HepG2 (cell line): ENCODE results near the gene KIF3A. TPM values are rescaled to one million over a fixed set of nuclear protein-coding genes. Genes with fewer than 3 reads are reported as not detected.

Source experiments
- ADNP ChIP-seq: sonication (generic); formaldehyde crosslinking; IDR thresholded peaks from 2 replicates; pipeline ENCODE4 v1.4.0; 2020; ENCODE audit warnings: missing genetic modification reagents
- CTCF ChIP-seq: sonication (generic); formaldehyde crosslinking; IDR thresholded peaks from 2 replicates; pipeline ENCODE4 v1.5.0; 2020; ENCODE audit warnings: mild to moderate bottlenecking, missing genetic modification reagents, moderate library complexity
- FOXC1 ChIP-seq: sonication (generic); formaldehyde crosslinking; IDR thresholded peaks from 2 replicates; pipeline ENCODE4 v1.8.0; 2022; ENCODE audit warnings: mild to moderate bottlenecking, missing genetic modification reagents, borderline replicate concordance
- GFI1 ChIP-seq: sonication (generic); formaldehyde crosslinking; IDR thresholded peaks from 2 replicates; pipeline ENCODE4 v1.5.0; 2020; ENCODE audit warnings: missing genetic modification reagents, mild to moderate bottlenecking, borderline replicate concordance
- NR2C2 ChIP-seq: sonication (generic); formaldehyde crosslinking; IDR thresholded peaks from 2 replicates; pipeline ENCODE4 v1.4.0; 2020; ENCODE audit warnings: missing genetic modification reagents, mild to moderate bottlenecking, moderate library complexity, borderline replicate concordance
- PAWR ChIP-seq: sonication (generic); formaldehyde crosslinking; IDR thresholded peaks from 2 replicates; pipeline ENCODE4 v1.4.0; 2020; ENCODE audit warnings: missing genetic modification reagents, mild to moderate bottlenecking, borderline replicate concordance
- PCBP2 ChIP-seq: fragments of 200-400 bp; formaldehyde crosslinking; optimal IDR thresholded peaks from 2 replicates; pipeline ENCODE3; 2018; ENCODE audit warnings: low read length, low read depth; ENCODE audit not compliant: poor library complexity, severe bottlenecking
- SCMH1 ChIP-seq: sonication (generic); formaldehyde crosslinking; IDR thresholded peaks from 2 replicates; pipeline ENCODE4 v1.9.0; 2021; ENCODE audit warnings: missing genetic modification reagents, mild to moderate bottlenecking, borderline replicate concordance
- TAF15 ChIP-seq: fragments of 200-400 bp; formaldehyde crosslinking; IDR thresholded peaks from one replicate; pipeline ENCODE4 v1.6.1; 2018; ENCODE audit warnings: mild to moderate bottlenecking, low read depth, low read length; ENCODE audit not compliant: poor library complexity, severe bottlenecking
- TGIF2 ChIP-seq: IDR thresholded peaks from 2 replicates; pipeline ENCODE4 v1.6.1; 2016; ENCODE audit warnings: control low read depth, missing compliant biosample characterization
- TRIM22 ChIP-seq: fragments of 450-650 bp; IDR thresholded peaks from 2 replicates; pipeline ENCODE4 v1.6.1; 2017
- ZNF234 ChIP-seq: sonication (generic); formaldehyde crosslinking; conservative IDR thresholded peaks from 2 replicates; pipeline ENCODE4 v1.5.1; 2020; ENCODE audit warnings: mild to moderate bottlenecking, missing genetic modification reagents
- ZNF362 ChIP-seq: sonication (generic); formaldehyde crosslinking; IDR thresholded peaks from 2 replicates; pipeline ENCODE4 v1.4.0; 2020; ENCODE audit warnings: missing genetic modification reagents, mild to moderate bottlenecking, borderline replicate concordance
- ZNF552 ChIP-seq: sonication (generic); formaldehyde crosslinking; IDR thresholded peaks from 2 replicates; pipeline ENCODE4 v1.9.0; 2022; ENCODE audit warnings: missing genetic modification reagents, mild to moderate bottlenecking, borderline replicate concordance
- polyA plus RNA-seq, 8 experiments: library from polyadenylated mRNA; depleted of rRNA in 3 of 8; stranded (reverse) in 7 of 8; unstranded in 1 of 8; fragments of >200 nt; fragmentation: Illumina TruSeq in 4 of 8; extraction: Trizol in 4 of 8; gene quantifications; 2 replicates each; pipeline versions ENCODE4 v1.2.1 to v1.2.3, GENCODE V29; 2011 to 2016; ENCODE audit warnings: low read depth in 4 of 8, missing spikeins in 1 of 8, mixed read lengths in 1 of 8; ENCODE audit not compliant: insufficient read depth in 1 of 8
- total RNA-seq, 5 experiments: library from RNA; depleted of rRNA; stranded (reverse); fragments of >200 nt; fragmentation: Illumina TruSeq; extraction: Trizol; gene quantifications; 2 replicates each; pipeline ENCODE4 v1.2.3, GENCODE V29; 2016; ENCODE audit warnings: low read depth in 1 of 5
- TF ChIP-seq, protein P1 (sequence below): sonication (generic); formaldehyde crosslinking; IDR thresholded peaks from 2 replicates; pipeline ENCODE4 v1.5.1; 2020; ENCODE audit warnings: mild to moderate bottlenecking, missing genetic modification reagents
- TF ChIP-seq, protein P2 (sequence below): sonication (generic); formaldehyde crosslinking; IDR thresholded peaks from 2 replicates; pipeline ENCODE4; 2020; ENCODE audit warnings: missing genetic modification reagents, mild to moderate bottlenecking, borderline replicate concordance

The KIF3A gene
- total and polyA plus RNA-seq, 2 of the 13 experiments (the other 11 are each of a cell fraction or from before 2014, with no cell fraction given) = 2.3 to 8.4 TPM

GRCh38 chr5:132736853-132737833 is at the start of gene KIF3A (continued):
- TF ChIP-seq PCBP2 (no peak), ZNF234 (CRISPR knock-in tag) (no peak), ADNP (CRISPR knock-in tag) (no peak), GFI1 (CRISPR knock-in tag) (no peak; the same call in 1 of the 2 replicates), ZNF362 (CRISPR knock-in tag) (no peak), PAWR (CRISPR knock-in tag) (0 out of 2 replicates have a peak, but pooled peaks have one; percentile 42), NR2C2 (CRISPR knock-in tag) (peak; percentile 42; the same call in 1 of the 2 replicates), TAF15 (peak; percentile 48), TGIF2 (CRISPR knock-in tag) (peak; percentile 49; the same call in 1 of the 2 replicates), TRIM22 (no peak), ZNF552 (CRISPR knock-in tag) (no peak), FOXC1 (CRISPR knock-in tag) (no peak; the same call in 1 of the 2 replicates), CTCF (CRISPR knock-in tag) (peak; percentile 22; the same call in 1 of the 2 replicates), SCMH1 (CRISPR knock-in tag) (no peak)
- TF ChIP-seq, protein P1, sequence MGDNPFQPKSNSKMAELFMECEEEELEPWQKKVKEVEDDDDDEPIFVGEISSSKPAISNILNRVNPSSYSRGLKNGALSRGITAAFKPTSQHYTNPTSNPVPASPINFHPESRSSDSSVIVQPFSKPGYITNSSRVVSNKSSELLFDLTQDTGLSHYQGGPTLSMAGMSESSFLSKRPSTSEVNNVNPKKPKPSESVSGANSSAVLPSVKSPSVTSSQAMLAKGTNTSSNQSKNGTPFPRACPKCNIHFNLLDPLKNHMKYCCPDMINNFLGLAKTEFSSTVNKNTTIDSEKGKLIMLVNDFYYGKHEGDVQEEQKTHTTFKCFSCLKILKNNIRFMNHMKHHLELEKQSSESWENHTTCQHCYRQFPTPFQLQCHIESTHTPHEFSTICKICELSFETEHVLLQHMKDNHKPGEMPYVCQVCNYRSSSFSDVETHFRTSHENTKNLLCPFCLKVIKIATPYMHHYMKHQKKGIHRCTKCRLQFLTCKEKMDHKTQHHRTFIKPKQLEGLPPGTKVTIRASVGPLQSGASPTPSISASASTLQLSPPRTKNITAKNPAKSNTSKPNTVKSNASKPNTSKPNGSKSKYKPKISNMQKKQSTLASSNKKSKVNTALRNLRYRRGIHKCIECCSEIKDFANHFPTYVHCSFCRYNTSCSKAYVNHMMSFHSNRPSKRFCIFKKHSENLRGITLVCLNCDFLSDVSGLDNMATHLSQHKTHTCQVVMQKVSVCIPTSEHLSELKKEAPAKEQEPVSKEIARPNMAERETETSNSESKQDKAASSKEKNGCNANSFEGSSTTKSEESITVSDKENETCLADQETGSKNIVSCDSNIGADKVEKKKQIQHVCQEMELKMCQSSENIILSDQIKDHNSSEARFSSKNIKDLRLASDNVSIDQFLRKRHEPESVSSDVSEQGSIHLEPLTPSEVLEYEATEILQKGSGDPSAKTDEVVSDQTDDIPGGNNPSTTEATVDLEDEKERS (CRISPR knock-in tag) = no peak
- TF ChIP-seq, protein P2, sequence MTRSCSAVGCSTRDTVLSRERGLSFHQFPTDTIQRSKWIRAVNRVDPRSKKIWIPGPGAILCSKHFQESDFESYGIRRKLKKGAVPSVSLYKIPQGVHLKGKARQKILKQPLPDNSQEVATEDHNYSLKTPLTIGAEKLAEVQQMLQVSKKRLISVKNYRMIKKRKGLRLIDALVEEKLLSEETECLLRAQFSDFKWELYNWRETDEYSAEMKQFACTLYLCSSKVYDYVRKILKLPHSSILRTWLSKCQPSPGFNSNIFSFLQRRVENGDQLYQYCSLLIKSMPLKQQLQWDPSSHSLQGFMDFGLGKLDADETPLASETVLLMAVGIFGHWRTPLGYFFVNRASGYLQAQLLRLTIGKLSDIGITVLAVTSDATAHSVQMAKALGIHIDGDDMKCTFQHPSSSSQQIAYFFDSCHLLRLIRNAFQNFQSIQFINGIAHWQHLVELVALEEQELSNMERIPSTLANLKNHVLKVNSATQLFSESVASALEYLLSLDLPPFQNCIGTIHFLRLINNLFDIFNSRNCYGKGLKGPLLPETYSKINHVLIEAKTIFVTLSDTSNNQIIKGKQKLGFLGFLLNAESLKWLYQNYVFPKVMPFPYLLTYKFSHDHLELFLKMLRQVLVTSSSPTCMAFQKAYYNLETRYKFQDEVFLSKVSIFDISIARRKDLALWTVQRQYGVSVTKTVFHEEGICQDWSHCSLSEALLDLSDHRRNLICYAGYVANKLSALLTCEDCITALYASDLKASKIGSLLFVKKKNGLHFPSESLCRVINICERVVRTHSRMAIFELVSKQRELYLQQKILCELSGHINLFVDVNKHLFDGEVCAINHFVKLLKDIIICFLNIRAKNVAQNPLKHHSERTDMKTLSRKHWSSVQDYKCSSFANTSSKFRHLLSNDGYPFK (CRISPR knock-in tag) = peak; percentile 79; the same call in 1 of the 2 replicates
